Raji (cell line): ENCODE measurements around the gene BCKDHA.

Experiments used
- POLR2A ChIP-seq: IDR thresholded peaks from 2 replicates; pipeline ENCODE4 v1.6.1; 2011; ENCODE audit warnings: low read depth, low read length, control low read depth; ENCODE audit not compliant: insufficient read depth

Gene BCKDHA

GRCh38 chr19:41362143-41362847 is 35.3 kb upstream of the BCKDHA start:
- no peak for TF ChIP-seq POLR2A

GRCh38 chr19:41363371-41363752 is 34.3 kb upstream of the BCKDHA start:
- no peak for TF ChIP-seq POLR2A

- TF ChIP-seq POLR2A = peak; percentile 82
Observed at GRCh38 chr19:41363753-41364523, 33.7 kb upstream of the BCKDHA start, which contains the start of gene B9D2. TSS of gene B9D2 (minus strand) at chr19:41364149. CDS start at chr19:41363519, 630 bp downstream.

GRCh38 chr19:41364524-41365391 is 32.9 kb upstream of the BCKDHA start:
- no peak for TF ChIP-seq POLR2A

GRCh38 chr19:41366089-41366488 is 31.5 kb upstream of the BCKDHA start:
- TF ChIP-seq POLR2A = no peak

GRCh38 chr19:41367848-41368301 is 29.7 kb upstream of the BCKDHA start:
- TF ChIP-seq POLR2A = no peak

- TF ChIP-seq POLR2A = no peak
Observed at GRCh38 chr19:41369769-41370168, 27.8 kb upstream of the BCKDHA start.

- no peak for TF ChIP-seq POLR2A
Observed at GRCh38 chr19:41371541-41371940, 26.1 kb upstream of the BCKDHA start.

- TF ChIP-seq POLR2A = no peak
Observed at GRCh38 chr19:41372501-41372900, 25.1 kb upstream of the BCKDHA start.

GRCh38 chr19:41373993-41374392 is 23.6 kb upstream of the BCKDHA start:
- no peak for TF ChIP-seq POLR2A

GRCh38 chr19:41376241-41376997 is 21.2 kb upstream of the BCKDHA start, which contains the start of gene TMEM91:
TSS of gene TMEM91 (plus strand) at chr19:41376533. CDS start at chr19:41378310, 1,777 bp downstream.
- no peak for TF ChIP-seq POLR2A

GRCh38 chr19:41376998-41377365 is 20.6 kb upstream of the BCKDHA start:
- no peak for TF ChIP-seq POLR2A

- no peak for TF ChIP-seq POLR2A
Observed at GRCh38 chr19:41377977-41378709, 19.5 kb upstream of the BCKDHA start.

- TF ChIP-seq POLR2A = no peak
Observed at GRCh38 chr19:41384351-41384750, 13.3 kb upstream of the BCKDHA start.
